Measurements from ENCODE around the gene INAVA.

DNA sequence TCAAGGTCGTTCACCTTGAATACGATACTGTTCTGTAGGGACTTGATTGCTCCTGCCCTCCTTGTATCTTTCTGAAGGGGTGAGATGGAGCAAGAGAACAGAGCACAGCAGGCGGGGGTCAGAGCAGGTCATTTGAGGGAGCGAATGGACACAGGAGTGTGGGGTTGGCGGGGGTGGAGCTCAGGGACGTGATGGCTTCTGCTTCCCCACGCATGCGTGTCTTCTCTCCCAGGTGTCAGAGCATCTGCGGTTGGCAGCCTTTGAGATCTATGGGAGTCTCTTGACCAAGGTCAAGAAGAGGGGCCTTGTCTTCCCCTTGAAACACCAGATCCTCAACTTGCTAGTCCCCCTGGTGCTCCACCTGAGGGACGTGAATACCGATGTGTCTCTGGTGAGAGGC lies 63.9 kb downstream of the INAVA start:
- TF ChIP-seq, protein P1, sequence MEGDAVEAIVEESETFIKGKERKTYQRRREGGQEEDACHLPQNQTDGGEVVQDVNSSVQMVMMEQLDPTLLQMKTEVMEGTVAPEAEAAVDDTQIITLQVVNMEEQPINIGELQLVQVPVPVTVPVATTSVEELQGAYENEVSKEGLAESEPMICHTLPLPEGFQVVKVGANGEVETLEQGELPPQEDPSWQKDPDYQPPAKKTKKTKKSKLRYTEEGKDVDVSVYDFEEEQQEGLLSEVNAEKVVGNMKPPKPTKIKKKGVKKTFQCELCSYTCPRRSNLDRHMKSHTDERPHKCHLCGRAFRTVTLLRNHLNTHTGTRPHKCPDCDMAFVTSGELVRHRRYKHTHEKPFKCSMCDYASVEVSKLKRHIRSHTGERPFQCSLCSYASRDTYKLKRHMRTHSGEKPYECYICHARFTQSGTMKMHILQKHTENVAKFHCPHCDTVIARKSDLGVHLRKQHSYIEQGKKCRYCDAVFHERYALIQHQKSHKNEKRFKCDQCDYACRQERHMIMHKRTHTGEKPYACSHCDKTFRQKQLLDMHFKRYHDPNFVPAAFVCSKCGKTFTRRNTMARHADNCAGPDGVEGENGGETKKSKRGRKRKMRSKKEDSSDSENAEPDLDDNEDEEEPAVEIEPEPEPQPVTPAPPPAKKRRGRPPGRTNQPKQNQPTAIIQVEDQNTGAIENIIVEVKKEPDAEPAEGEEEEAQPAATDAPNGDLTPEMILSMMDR (IDR thresholded peaks at IDR 0.05): no peak
- TF ChIP-seq POLR2A (IDR thresholded peaks at IDR 0.05): no peak
- no peak for TF ChIP-seq EP300 (IDR thresholded peaks at IDR 0.05)

Data from tibial nerve (tissue), 4 donors.